WTC11 (cell line): ENCODE results near the gene LGR6. TPM values are rescaled to one million over a fixed set of nuclear protein-coding genes. Genes with fewer than 3 reads are reported as not detected.

ENCODE experiments used
- ATAC-seq: fragments of 200-7000 bp; cut with Tn5 transposase; 2 replicates; pipeline ENCODE4 v1.10.0; 2021; ENCODE audit warnings: mild to moderate bottlenecking, moderate library complexity
- CTCF ChIA-PET: fragments of 300-600 bp; sonication (Branson Sonifier 250); formaldehyde crosslinking; loops from one replicate; lab custom pipeline; 2021; ENCODE audit warnings: antibody characterized with exemption; lab: Charles Lee
- POLR2A ChIA-PET: fragments of 350-600 bp; sonication (Branson Sonifier 250); formaldehyde crosslinking; loops from one replicate; lab custom pipeline; 2021; ENCODE audit warnings: antibody characterized with exemption; lab: Charles Lee
- DNase-seq: peaks from one replicate; pipeline ENCODE4 v3.0.0; 2021; ENCODE audit warnings: low spot score
- H3K27ac Mint-ChIP-seq: 2 replicates; pipeline ENCODE4 v1.8.0; 2021; ENCODE audit warnings: mixed read lengths
- H3K27me3 Mint-ChIP-seq: 2 replicates; pipeline ENCODE4 v1.8.0; 2021; ENCODE audit warnings: low read depth, mild to moderate bottlenecking, moderate library complexity, mixed read lengths
- H3K36me3 Mint-ChIP-seq: 2 replicates; pipeline ENCODE4 v1.8.0; 2021; ENCODE audit warnings: mixed read lengths
- H3K4me1 Mint-ChIP-seq: 2 replicates; pipeline ENCODE4 v1.8.0; 2022; ENCODE audit warnings: mixed read lengths
- H3K4me3 Mint-ChIP-seq: 2 replicates; pipeline ENCODE4 v1.8.0; 2021; ENCODE audit warnings: mild to moderate bottlenecking, moderate library complexity, mixed read lengths
- H3K9me3 Mint-ChIP-seq: 2 replicates; pipeline ENCODE4 v1.8.0; 2021; ENCODE audit warnings: mixed read lengths
- MXD4 ChIP-seq: fragments of 250-450 bp; sonication (Bioruptor Pico); IDR thresholded peaks from 2 replicates; pipeline ENCODE4 v1.8.0; 2021; ENCODE audit warnings: mild to moderate bottlenecking, moderate library complexity, borderline replicate concordance
- NFE2L1 ChIP-seq: sonication (generic); formaldehyde crosslinking; IDR thresholded peaks from 2 replicates; pipeline ENCODE4 v1.8.1; 2023; ENCODE audit warnings: missing genetic modification reagents
- NR3C1 ChIP-seq: sonication (generic); formaldehyde crosslinking; conservative IDR thresholded peaks from 2 replicates; pipeline ENCODE4 v1.8.1; 2023; ENCODE audit warnings: low read depth, mild to moderate bottlenecking, missing genetic modification reagents
- ZNF121 ChIP-seq: sonication (generic); formaldehyde crosslinking; IDR thresholded peaks from 2 replicates; pipeline ENCODE4 v1.8.0; 2023; ENCODE audit warnings: missing genetic modification reagents
- total RNA-seq: library from RNA; stranded (reverse); gene quantifications from 3 replicates; pipeline ENCODE4 v1.2.3, GENCODE V29; 2021
- TF ChIP-seq, protein P1 (sequence below): fragments of 200-600 bp; IDR thresholded peaks from 2 replicates; pipeline ENCODE4 v1.8.0; 2022; ENCODE audit warnings: antibody characterized with exemption
- TF ChIP-seq, protein P2 (sequence below): sonication (generic); formaldehyde crosslinking; IDR thresholded peaks from 2 replicates; pipeline ENCODE4 v1.8.1; 2023; ENCODE audit warnings: mild to moderate bottlenecking, moderate library complexity, missing genetic modification reagents
- TF ChIP-seq, protein P3 (sequence below): sonication (generic); formaldehyde crosslinking; IDR thresholded peaks from 2 replicates; pipeline ENCODE4 v1.8.1; 2023; ENCODE audit warnings: mild to moderate bottlenecking, missing genetic modification reagents, borderline replicate concordance
- TF ChIP-seq, protein P4 (sequence below): sonication (generic); formaldehyde crosslinking; IDR thresholded peaks from 2 replicates; pipeline ENCODE4 v1.8.1; 2022; ENCODE audit warnings: mild to moderate bottlenecking, moderate library complexity, missing genetic modification reagents
- TF ChIP-seq, protein P5 (sequence below): sonication (generic); formaldehyde crosslinking; IDR thresholded peaks from 2 replicates; pipeline ENCODE4 v1.8.0; 2022; ENCODE audit warnings: mild to moderate bottlenecking, missing genetic modification reagents
- TF ChIP-seq, protein P6 (sequence below): fragments of 250-450 bp; sonication (Bioruptor Pico); IDR thresholded peaks from 2 replicates; pipeline ENCODE4 v1.9.0; 2021; ENCODE audit warnings: mild to moderate bottlenecking

LGR6 gene
- total RNA-seq, 1 experiment from 2014 or later = 1.1 TPM

DNA sequence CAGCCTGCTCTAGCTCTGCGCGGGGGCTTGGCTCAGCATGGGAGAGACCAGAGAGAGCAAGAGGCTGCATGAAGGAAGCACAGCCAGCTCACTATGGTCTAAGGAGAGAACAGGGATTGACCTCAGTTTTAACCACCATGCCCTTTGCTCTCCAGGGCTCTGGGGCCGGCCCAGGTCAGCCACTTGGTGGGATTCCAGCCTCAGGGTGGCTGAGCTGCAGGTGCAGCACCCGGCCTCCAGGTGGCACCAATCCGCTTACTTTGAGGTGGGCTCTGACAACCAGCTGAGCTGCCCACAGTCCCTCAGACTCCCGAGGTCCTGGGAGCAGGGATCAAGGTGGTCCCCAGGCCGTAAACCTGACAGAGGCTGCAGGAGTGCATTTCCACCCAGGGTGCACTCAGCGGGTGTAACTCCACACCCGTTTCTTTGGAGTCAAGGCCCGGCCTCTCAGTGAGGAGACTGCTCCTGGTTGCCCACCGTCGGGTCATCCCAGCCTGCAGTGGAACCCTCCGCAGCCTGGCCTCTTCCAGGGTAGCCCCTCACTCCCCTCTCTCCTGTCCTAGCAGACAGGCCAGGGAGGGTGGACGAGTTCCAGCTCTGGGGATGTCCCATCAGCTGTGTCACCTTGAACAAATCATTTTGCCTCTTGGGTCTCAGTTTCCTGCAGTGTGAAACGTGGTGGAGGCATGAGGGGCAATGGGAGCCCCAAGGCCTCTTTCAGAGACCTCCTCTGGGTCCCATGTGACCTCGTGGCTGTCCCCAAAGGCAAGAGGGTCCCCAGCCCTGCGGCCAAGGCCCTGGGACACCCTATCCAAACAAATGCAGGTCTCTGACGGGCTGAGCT lies 607 bp upstream of the LGR6 start:
- H3K27ac Mint-ChIP-seq = no peak overlapping the region
- CTCF ChIA-PET = interaction anchor here (0.6 to 5.0 kb wide), 50 partner anchors 8 to 526 kb away, joined by 3 to 52 read pairs (median 5); partner anchors contain the start of genes PPP1R12B, PTPN7 and UBE2T
- H3K27me3 Mint-ChIP-seq = peaks cover 38% of the 10 kb centered on the region
- TF ChIP-seq MXD4 (CRISPR knock-in tag) (no peak), NFE2L1 (no peak)
- TF ChIP-seq, protein P1, sequence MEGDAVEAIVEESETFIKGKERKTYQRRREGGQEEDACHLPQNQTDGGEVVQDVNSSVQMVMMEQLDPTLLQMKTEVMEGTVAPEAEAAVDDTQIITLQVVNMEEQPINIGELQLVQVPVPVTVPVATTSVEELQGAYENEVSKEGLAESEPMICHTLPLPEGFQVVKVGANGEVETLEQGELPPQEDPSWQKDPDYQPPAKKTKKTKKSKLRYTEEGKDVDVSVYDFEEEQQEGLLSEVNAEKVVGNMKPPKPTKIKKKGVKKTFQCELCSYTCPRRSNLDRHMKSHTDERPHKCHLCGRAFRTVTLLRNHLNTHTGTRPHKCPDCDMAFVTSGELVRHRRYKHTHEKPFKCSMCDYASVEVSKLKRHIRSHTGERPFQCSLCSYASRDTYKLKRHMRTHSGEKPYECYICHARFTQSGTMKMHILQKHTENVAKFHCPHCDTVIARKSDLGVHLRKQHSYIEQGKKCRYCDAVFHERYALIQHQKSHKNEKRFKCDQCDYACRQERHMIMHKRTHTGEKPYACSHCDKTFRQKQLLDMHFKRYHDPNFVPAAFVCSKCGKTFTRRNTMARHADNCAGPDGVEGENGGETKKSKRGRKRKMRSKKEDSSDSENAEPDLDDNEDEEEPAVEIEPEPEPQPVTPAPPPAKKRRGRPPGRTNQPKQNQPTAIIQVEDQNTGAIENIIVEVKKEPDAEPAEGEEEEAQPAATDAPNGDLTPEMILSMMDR = peak; percentile 80
- TF ChIP-seq, protein P2, sequence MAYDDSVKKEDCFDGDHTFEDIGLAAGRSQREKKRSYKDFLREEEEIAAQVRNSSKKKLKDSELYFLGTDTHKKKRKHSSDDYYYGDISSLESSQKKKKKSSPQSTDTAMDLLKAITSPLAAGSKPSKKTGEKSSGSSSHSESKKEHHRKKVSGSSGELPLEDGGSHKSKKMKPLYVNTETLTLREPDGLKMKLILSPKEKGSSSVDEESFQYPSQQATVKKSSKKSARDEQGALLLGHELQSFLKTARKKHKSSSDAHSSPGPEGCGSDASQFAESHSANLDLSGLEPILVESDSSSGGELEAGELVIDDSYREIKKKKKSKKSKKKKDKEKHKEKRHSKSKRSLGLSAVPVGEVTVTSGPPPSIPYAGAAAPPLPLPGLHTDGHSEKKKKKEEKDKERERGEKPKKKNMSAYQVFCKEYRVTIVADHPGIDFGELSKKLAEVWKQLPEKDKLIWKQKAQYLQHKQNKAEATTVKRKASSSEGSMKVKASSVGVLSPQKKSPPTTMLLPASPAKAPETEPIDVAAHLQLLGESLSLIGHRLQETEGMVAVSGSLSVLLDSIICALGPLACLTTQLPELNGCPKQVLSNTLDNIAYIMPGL (CRISPR knock-in tag) = peak; percentile 33; the same call in 1 of the 2 replicates
- TF ChIP-seq, protein P3, sequence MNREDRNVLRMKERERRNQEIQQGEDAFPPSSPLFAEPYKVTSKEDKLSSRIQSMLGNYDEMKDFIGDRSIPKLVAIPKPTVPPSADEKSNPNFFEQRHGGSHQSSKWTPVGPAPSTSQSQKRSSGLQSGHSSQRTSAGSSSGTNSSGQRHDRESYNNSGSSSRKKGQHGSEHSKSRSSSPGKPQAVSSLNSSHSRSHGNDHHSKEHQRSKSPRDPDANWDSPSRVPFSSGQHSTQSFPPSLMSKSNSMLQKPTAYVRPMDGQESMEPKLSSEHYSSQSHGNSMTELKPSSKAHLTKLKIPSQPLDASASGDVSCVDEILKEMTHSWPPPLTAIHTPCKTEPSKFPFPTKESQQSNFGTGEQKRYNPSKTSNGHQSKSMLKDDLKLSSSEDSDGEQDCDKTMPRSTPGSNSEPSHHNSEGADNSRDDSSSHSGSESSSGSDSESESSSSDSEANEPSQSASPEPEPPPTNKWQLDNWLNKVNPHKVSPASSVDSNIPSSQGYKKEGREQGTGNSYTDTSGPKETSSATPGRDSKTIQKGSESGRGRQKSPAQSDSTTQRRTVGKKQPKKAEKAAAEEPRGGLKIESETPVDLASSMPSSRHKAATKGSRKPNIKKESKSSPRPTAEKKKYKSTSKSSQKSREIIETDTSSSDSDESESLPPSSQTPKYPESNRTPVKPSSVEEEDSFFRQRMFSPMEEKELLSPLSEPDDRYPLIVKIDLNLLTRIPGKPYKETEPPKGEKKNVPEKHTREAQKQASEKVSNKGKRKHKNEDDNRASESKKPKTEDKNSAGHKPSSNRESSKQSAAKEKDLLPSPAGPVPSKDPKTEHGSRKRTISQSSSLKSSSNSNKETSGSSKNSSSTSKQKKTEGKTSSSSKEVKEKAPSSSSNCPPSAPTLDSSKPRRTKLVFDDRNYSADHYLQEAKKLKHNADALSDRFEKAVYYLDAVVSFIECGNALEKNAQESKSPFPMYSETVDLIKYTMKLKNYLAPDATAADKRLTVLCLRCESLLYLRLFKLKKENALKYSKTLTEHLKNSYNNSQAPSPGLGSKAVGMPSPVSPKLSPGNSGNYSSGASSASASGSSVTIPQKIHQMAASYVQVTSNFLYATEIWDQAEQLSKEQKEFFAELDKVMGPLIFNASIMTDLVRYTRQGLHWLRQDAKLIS (CRISPR knock-in tag) = no peak
- TF ChIP-seq, protein P4, sequence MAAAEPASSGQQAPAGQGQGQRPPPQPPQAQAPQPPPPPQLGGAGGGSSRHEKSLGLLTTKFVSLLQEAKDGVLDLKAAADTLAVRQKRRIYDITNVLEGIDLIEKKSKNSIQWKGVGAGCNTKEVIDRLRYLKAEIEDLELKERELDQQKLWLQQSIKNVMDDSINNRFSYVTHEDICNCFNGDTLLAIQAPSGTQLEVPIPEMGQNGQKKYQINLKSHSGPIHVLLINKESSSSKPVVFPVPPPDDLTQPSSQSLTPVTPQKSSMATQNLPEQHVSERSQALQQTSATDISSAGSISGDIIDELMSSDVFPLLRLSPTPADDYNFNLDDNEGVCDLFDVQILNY (CRISPR knock-in tag) = 0 out of 2 replicates have a peak, but pooled peaks have one; percentile 31
- TF ChIP-seq, protein P5, sequence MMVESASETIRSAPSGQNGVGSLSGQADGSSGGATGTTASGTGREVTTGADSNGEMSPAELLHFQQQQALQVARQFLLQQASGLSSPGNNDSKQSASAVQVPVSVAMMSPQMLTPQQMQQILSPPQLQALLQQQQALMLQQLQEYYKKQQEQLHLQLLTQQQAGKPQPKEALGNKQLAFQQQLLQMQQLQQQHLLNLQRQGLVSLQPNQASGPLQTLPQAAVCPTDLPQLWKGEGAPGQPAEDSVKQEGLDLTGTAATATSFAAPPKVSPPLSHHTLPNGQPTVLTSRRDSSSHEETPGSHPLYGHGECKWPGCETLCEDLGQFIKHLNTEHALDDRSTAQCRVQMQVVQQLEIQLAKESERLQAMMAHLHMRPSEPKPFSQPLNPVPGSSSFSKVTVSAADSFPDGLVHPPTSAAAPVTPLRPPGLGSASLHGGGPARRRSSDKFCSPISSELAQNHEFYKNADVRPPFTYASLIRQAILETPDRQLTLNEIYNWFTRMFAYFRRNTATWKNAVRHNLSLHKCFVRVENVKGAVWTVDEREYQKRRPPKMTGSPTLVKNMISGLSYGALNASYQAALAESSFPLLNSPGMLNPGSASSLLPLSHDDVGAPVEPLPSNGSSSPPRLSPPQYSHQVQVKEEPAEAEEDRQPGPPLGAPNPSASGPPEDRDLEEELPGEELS (CRISPR knock-in tag) = 0 out of 2 replicates have a peak, but pooled peaks have one; percentile 16
- TF ChIP-seq, all 79 proteins: peak for 4
- Mint-ChIP-seq H3K4me1 (peaks cover 3% of the 10 kb centered on the region), H3K4me3 (peak overlapping the region; percentile 77), H3K9me3 (no peaks in the 10 kb centered on the region), H3K36me3 (no peaks in the 10 kb centered on the region)
- POLR2A ChIA-PET = interaction anchor here (0.7 kb wide), 1 partner anchor 14 kb away, joined by 3 read pairs; no protein-coding TSS in a partner anchor
- DNase-seq = peak; percentile 89
- peak; percentile 68 for ATAC-seq

DNA sequence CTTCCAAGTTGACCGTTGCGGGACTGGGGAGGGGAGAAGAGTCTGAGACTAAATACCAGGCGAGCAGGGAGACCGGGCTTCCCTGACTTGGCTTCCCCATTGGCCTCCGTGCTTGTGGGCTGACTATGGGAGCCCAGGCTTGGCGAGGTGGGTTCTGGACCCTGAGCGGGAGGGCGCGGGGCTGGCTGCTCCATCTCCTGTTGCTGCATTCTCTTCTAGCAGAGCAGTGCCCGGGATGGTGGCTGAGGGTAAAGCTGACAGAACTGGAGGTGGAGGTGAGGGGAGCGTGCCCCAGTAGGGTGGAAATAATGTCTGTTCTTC lies 689 bp downstream of the LGR6 start:
- peak overlapping the region; percentile 55 for H3K4me3 Mint-ChIP-seq
- CTCF ChIA-PET = interaction anchor here (1.0 to 5.0 kb wide), 17 partner anchors 9 to 525 kb away, joined by 3 to 52 read pairs (median 11); no protein-coding TSS in a partner anchor
- no peak for TF ChIP-seq NR3C1 (CRISPR knock-in tag)
- no peak for TF ChIP-seq MXD4 (CRISPR knock-in tag)
- no peak for TF ChIP-seq ZNF121 (CRISPR knock-in tag)
- TF ChIP-seq, protein P6, sequence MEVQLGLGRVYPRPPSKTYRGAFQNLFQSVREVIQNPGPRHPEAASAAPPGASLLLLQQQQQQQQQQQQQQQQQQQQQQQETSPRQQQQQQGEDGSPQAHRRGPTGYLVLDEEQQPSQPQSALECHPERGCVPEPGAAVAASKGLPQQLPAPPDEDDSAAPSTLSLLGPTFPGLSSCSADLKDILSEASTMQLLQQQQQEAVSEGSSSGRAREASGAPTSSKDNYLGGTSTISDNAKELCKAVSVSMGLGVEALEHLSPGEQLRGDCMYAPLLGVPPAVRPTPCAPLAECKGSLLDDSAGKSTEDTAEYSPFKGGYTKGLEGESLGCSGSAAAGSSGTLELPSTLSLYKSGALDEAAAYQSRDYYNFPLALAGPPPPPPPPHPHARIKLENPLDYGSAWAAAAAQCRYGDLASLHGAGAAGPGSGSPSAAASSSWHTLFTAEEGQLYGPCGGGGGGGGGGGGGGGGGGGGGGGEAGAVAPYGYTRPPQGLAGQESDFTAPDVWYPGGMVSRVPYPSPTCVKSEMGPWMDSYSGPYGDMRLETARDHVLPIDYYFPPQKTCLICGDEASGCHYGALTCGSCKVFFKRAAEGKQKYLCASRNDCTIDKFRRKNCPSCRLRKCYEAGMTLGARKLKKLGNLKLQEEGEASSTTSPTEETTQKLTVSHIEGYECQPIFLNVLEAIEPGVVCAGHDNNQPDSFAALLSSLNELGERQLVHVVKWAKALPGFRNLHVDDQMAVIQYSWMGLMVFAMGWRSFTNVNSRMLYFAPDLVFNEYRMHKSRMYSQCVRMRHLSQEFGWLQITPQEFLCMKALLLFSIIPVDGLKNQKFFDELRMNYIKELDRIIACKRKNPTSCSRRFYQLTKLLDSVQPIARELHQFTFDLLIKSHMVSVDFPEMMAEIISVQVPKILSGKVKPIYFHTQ (CRISPR knock-in tag) = no peak
- ATAC-seq (no peak; the same call in 1 of the 2 replicates), DNase-seq (no peak)
- POLR2A ChIA-PET = no interaction called here
- H3K36me3 Mint-ChIP-seq = no peaks in the 10 kb centered on the region
- no peak overlapping the region for H3K27ac Mint-ChIP-seq
- peaks cover 3% of the 10 kb centered on the region for H3K4me1 Mint-ChIP-seq
- no peaks in the 10 kb centered on the region for H3K9me3 Mint-ChIP-seq
- H3K27me3 Mint-ChIP-seq = peaks cover 38% of the 10 kb centered on the region
